ENCODE data around the gene PRDX5. TPM values are rescaled to one million over a fixed set of nuclear protein-coding genes. Genes with fewer than 3 reads are reported as not detected.

Gene PRDX5
- total RNA-seq, 2 experiments from 2014 or later: 177 to 217 TPM

DNA sequence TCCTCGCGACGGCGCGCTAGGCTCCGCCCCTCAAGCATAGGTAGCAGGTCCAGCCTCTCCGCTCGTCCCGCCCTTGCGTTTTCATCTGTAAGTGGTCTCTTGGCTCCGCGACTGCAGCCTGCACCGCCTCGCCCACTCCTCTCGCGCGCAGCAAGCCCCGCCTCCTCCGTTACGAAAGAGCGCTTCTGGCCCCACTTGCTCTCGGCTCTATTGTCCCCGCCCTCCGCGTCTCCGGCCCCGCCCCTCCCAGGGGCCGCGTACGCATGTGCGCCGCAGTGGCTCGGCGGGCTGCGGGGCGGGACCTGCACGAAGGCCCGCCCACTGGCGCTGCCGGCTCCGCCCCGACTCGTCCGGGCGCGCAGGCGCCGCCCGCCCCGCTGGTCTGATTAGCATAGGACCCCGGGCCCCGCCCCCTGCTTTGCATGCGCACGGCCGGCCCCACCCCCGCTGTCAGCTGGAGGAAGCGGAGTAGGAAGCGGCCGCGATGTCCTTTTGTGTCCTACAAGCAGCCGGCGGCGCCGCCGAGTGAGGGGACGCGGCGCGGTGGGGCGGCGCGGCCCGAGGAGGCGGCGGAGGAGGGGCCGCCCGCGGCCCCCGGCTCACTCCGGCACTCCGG is 12.7 kb upstream of the PRDX5 start, which contains the start of gene ESRRA:
TSS of gene ESRRA (plus strand) at position 450 of the 616 bp plus-strand sequence. CDS start 1,656 bp downstream, outside the sequence.
- Histone ChIP-seq H3K9me2 (ENCODE audit: insufficient read depth, low read length) (no peaks in the 10 kb centered on the region), H3K4me3 (ENCODE audit: low read depth, low read length, poor library complexity, severe bottlenecking) (peak within 1 kb of the TSS; percentile 88), H3K27ac (ENCODE audit: low read depth, low read length, poor library complexity, severe bottlenecking) (peak within 1 kb of the TSS; percentile 96), H3K36me3 (ENCODE audit: insufficient read depth, low read length) (peaks cover 27% of the 10 kb centered on the region), H3K4me1 (ENCODE audit: insufficient read depth, low read length, poor library complexity, severe bottlenecking) (peaks cover 30% of the 10 kb centered on the region), H3K79me2 (ENCODE audit: insufficient read depth, low read depth, low read length) (peaks cover 25% of the 10 kb centered on the region), H3K4me2 (ENCODE audit: low read length) (peak within 1 kb of the TSS; percentile 95), H2AFZ (ENCODE audit: low read length) (peak within 1 kb of the TSS; percentile 57; the same call in 1 of the 2 replicates), H3K9me3 (ENCODE audit: low read length) (no peaks in the 10 kb centered on the region), H4K20me1 (ENCODE audit: insufficient read depth, low read length) (no peaks in the 10 kb centered on the region)
- BruUV-seq (replicated peaks): no TSS peak
- TF ChIP-seq, protein P1, sequence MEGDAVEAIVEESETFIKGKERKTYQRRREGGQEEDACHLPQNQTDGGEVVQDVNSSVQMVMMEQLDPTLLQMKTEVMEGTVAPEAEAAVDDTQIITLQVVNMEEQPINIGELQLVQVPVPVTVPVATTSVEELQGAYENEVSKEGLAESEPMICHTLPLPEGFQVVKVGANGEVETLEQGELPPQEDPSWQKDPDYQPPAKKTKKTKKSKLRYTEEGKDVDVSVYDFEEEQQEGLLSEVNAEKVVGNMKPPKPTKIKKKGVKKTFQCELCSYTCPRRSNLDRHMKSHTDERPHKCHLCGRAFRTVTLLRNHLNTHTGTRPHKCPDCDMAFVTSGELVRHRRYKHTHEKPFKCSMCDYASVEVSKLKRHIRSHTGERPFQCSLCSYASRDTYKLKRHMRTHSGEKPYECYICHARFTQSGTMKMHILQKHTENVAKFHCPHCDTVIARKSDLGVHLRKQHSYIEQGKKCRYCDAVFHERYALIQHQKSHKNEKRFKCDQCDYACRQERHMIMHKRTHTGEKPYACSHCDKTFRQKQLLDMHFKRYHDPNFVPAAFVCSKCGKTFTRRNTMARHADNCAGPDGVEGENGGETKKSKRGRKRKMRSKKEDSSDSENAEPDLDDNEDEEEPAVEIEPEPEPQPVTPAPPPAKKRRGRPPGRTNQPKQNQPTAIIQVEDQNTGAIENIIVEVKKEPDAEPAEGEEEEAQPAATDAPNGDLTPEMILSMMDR (conservative IDR thresholded peaks at IDR 0.05; ENCODE audit: low read length): no peak
- TF ChIP-seq EZH2phosphoT487 (IDR thresholded peaks at IDR 0.05; ENCODE audit: borderline replicate concordance, low read depth, low read length): no peak
- intact Hi-C loops (cut with micrococcal nuclease; ENCODE audit: unreplicated experiment): loop anchor here (1.0 to 10.0 kb wide), 4 partner anchors 12 to 330 kb away; partner anchors contain the start of genes CCDC88B, COX8A, FKBP2 and TRMT112
- CTCF ChIA-PET (ENCODE audit: unreplicated experiment): interaction anchor here (0.6 to 2.1 kb wide), 6 partner anchors 13 to 417 kb away, joined by 3 to 14 read pairs (median 6); partner anchors contain the start of genes FERMT3 and PRDX5
- POLR2A ChIA-PET: interaction anchor here (0.6 to 2.5 kb wide), 3 partner anchors 13 to 34 kb away, joined by 3 to 11 read pairs (median 3); partner anchors contain the start of genes PRDX5 and TRMT112
- DNase-seq (ENCODE audit: low spot score): peak; percentile 99

DNA sequence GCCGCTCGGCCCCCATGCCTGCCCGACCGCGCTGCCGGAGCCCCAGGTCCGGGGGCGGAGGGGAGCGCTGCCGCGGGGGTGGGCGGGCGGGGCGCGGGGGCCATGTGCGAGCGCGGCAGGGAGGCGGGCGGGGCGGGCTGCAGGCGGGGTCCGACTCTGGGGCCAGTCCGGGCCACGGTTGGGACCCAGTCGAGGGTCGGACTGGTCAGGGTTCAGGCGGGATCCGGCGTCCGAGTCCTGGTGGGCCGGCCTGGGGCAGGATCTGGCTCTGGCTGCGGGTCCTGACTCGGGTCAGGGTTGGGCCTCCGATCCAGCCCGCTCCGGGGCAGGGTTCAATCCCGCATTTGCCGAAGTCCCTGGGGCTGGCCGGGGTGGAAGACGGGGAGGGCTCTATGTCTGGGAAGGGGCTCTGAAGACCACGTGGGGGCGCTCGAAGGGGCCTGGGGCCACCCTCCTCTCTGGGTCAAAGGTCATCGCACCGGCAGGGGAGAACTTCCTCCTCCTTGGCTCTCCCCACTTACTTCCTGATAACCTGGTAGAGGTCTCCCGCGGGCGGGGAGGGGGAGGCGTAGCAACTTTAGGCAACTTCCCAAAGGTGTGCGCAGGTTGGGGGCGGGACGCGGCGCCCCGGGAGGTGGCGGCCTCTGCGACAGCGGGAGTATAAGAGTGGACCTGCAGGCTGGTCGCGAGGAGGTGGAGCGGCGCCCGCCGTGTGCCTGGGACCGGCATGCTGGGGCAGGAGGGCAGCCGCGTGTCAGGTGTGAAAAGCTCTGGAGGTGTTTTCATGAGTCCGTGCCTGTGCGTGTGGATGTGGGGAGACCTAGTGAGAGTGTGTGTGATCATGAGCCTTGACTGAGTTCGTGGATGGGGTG is 12.0 kb upstream of the PRDX5 start:
- ChIA-PET CTCF (ENCODE audit: unreplicated experiment) (interaction anchor here (2.1 kb wide), 1 partner anchor 12 kb away, joined by 12 read pairs; the partner anchor contains the start of gene PRDX5), POLR2A (no interaction called here)
- Histone ChIP-seq H3K9me3 (ENCODE audit: low read length) (no peaks in the 10 kb centered on the region), H4K20me1 (ENCODE audit: insufficient read depth, low read length) (no peaks in the 10 kb centered on the region), H3K79me2 (ENCODE audit: insufficient read depth, low read depth, low read length) (peaks cover 25% of the 10 kb centered on the region), H3K36me3 (ENCODE audit: insufficient read depth, low read length) (peaks cover 31% of the 10 kb centered on the region), H3K4me1 (ENCODE audit: insufficient read depth, low read length, poor library complexity, severe bottlenecking) (peaks cover 23% of the 10 kb centered on the region), H3K4me3 (ENCODE audit: low read depth, low read length, poor library complexity, severe bottlenecking) (peak overlapping the region; percentile 88), H2AFZ (ENCODE audit: low read length) (peak overlapping the region; percentile 30; the same call in 1 of the 2 replicates), H3K4me2 (ENCODE audit: low read length) (peak overlapping the region; percentile 78), H3K9me2 (ENCODE audit: insufficient read depth, low read length) (no peaks in the 10 kb centered on the region), H3K27ac (ENCODE audit: low read depth, low read length, poor library complexity, severe bottlenecking) (peak overlapping the region; percentile 55)
- intact Hi-C loops (cut with micrococcal nuclease; ENCODE audit: unreplicated experiment): loop anchor here (1.0 to 10.0 kb wide), 4 partner anchors 11 to 331 kb away; partner anchors contain the start of genes CCDC88B, COX8A, FKBP2 and TRMT112
- BruUV-seq (replicated peaks): no TSS peak
- DNase-seq (ENCODE audit: low spot score): peak; percentile 84
- no peak for TF ChIP-seq EZH2phosphoT487 (IDR thresholded peaks at IDR 0.05; ENCODE audit: borderline replicate concordance, low read depth, low read length)
- TF ChIP-seq, protein P1 (conservative IDR thresholded peaks at IDR 0.05; ENCODE audit: low read length): peak; percentile 80
